Fibroblast of lung (primary cell): ENCODE data around the gene MPRIP. TPM values are rescaled to one million over a fixed set of nuclear protein-coding genes. Genes with fewer than 3 reads are reported as not detected.

ENCODE experiments used
- DNase-seq, 2 donors: peaks; one replicate each; pipeline versions ENCODE4 v3.0.0 to v3.0.0-alpha.2; 2010; ENCODE audit warnings: low read depth in 2 of 2
- H2AFZ ChIP-seq: 2 replicates; pipeline ENCODE4 v1.5.1; 2012; ENCODE audit warnings: low read length, control low read depth, inconsistent platforms
- H3K27ac ChIP-seq: 2 replicates; pipeline ENCODE4 v1.5.1; 2011; ENCODE audit warnings: low read length, control low read depth; ENCODE audit not compliant: insufficient read depth
- H3K27me3 ChIP-seq: 2 replicates; pipeline ENCODE4 v1.5.1; 2011; ENCODE audit warnings: mild to moderate bottlenecking, low read length; ENCODE audit not compliant: control insufficient read depth, insufficient read depth
- H3K36me3 ChIP-seq: 2 replicates; pipeline ENCODE4 v1.5.1; 2011; ENCODE audit warnings: low read length; ENCODE audit not compliant: control insufficient read depth, insufficient read depth
- H3K4me1 ChIP-seq: 2 replicates; pipeline ENCODE4 v1.5.1; 2011; ENCODE audit warnings: low read length; ENCODE audit not compliant: control insufficient read depth, insufficient read depth; ENCODE audit errors: extremely low read depth
- H3K4me2 ChIP-seq: 2 replicates; pipeline ENCODE4 v1.5.1; 2011; ENCODE audit warnings: low read length, control low read depth; ENCODE audit not compliant: insufficient read depth; ENCODE audit errors: extremely low read depth
- H3K4me3 ChIP-seq, 4 experiments: fragments of 200-600 bp in 1 of 4; sonication (generic) in 1 of 4; replicated peaks in 1 of 4; 2 replicates each; pipeline ENCODE4 v1.5.1; 2011 to 2016; ENCODE audit warnings: low read length in 4 of 4, low read depth in 3 of 4, mild to moderate bottlenecking in 3 of 4, control low read depth in 2 of 4, inconsistent platforms in 1 of 4, mixed read lengths in 1 of 4; ENCODE audit not compliant: insufficient read depth in 1 of 4; ENCODE audit errors: control extremely low read depth in 1 of 4
- H3K79me2 ChIP-seq: 2 replicates; pipeline ENCODE4 v1.5.1; 2012; ENCODE audit warnings: mild to moderate bottlenecking, low read length, inconsistent platforms; ENCODE audit not compliant: control insufficient read depth, insufficient read depth
- H3K9ac ChIP-seq: 2 replicates; pipeline ENCODE4 v1.5.1; 2011; ENCODE audit warnings: mild to moderate bottlenecking, low read length, control low read depth; ENCODE audit not compliant: insufficient read depth
- H3K9me3 ChIP-seq: 2 replicates; pipeline ENCODE4 v1.5.1; 2012; ENCODE audit warnings: low read depth, low read length; ENCODE audit not compliant: control insufficient read depth, insufficient read depth
- H4K20me1 ChIP-seq: 2 replicates; pipeline ENCODE4 v1.5.1; 2011; ENCODE audit warnings: low read length; ENCODE audit not compliant: control insufficient read depth, insufficient read depth; ENCODE audit errors: extremely low read depth
- CTCF ChIP-seq, 2 donors: IDR thresholded peaks in 1 of 2; conservative IDR thresholded peaks in 1 of 2; 1 replicate in 1 of 2; 2 replicates in 1 of 2; pipeline ENCODE4 v1.5.1; 2011 to 2012; ENCODE audit warnings: low read length in 2 of 2, control low read depth in 1 of 2, inconsistent platforms in 1 of 2, low read depth in 1 of 2, mild to moderate bottlenecking in 1 of 2
- EZH2 ChIP-seq: IDR thresholded peaks from 2 replicates; pipeline ENCODE4 v1.5.1; 2012; ENCODE audit warnings: low read length, control low read depth, mild to moderate bottlenecking; ENCODE audit errors: missing control alignments
- polyA plus RNA-seq, 2 donors: library from polyadenylated mRNA; depleted of rRNA in 1 of 2; stranded (reverse) in 1 of 2; unstranded in 1 of 2; fragments of >200 nt; gene quantifications; 2 replicates each; pipeline ENCODE4 v1.2.1, GENCODE V29; 2011 to 2012; ENCODE audit warnings: missing spikeins in 1 of 2
- total RNA-seq: library from RNA; depleted of rRNA; stranded (reverse); fragments of >200 nt; gene quantifications from 2 replicates; pipeline ENCODE4 v1.2.1, GENCODE V29; 2014

MPRIP gene
- total and polyA plus RNA-seq, 2 donors (not counting 1 experiment from before 2014, with no cell fraction given) = 104 to 124 TPM

GRCh38 chr17:17027442-17028058, 14.7 kb upstream of the MPRIP start:
- no peaks in the 10 kb centered on the region for H3K79me2 ChIP-seq
- no peak for TF ChIP-seq CTCF (conservative IDR thresholded peaks at IDR 0.05 in 1 of 2, IDR thresholded peaks at IDR 0.05 in 1 of 2; ENCODE audit: low read depth in 1 of 2, low read length in 2 of 2)
- TF ChIP-seq EZH2 = no peak
- no peak overlapping the region for H3K9ac ChIP-seq
- peaks cover 9% of the 10 kb centered on the region for H3K4me1 ChIP-seq
- peaks cover 3% of the 10 kb centered on the region for H3K27me3 ChIP-seq
- H3K4me3 ChIP-seq = no peak overlapping the region
- no peak overlapping the region for H2AFZ ChIP-seq
- H3K27ac ChIP-seq = no peak overlapping the region
- no peak overlapping the region for H3K4me2 ChIP-seq
- no peaks in the 10 kb centered on the region for H4K20me1 ChIP-seq
- no peaks in the 10 kb centered on the region for H3K9me3 ChIP-seq
- DNase-seq = no peak
- no peaks in the 10 kb centered on the region for H3K36me3 ChIP-seq

DNA sequence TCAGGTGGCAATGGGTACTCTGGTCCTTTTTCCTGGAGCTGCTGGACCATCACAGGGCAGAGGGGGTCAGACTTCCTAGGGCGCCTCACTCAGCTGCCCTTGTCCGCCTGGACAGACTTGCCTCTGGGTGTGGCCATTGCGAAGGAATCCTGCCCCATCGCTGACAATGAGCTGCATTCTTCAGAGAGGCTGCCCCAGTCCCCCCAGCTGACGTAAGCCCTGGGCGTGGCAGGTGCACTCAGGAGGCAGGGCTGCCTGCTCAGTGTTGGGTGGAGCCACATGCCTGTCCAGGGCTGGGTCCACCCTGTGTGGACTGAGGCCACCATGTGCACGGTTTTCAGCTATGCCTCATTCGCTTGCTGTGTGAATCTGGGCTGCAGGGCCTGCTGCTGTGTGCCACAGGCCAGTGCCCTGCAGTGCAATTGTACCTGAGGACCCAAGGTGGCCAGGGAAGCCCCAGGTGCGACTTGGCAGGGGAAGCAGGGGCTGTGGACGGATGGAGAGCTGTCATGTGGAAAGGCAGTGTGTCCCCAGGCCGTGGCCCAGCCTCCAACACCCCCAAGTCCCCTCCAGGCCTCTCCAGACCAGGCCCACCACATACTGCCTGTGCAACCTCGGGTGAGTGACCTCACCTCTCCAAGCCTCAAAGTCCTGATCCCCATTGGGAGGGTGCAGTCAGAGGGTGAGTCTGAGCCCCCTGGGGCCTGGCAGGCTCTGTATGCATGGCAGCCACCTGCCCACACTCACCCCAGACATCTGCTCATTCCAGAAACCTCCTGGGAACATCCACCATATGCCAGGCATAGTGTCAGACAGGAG, 14.0 kb upstream of the MPRIP start:
- Histone ChIP-seq H3K4me2 (no peak overlapping the region), H3K79me2 (no peaks in the 10 kb centered on the region), H3K4me1 (peaks cover 9% of the 10 kb centered on the region), H3K27me3 (no peaks in the 10 kb centered on the region), H3K27ac (no peak overlapping the region), H3K36me3 (no peaks in the 10 kb centered on the region), H2AFZ (no peak overlapping the region), H3K4me3 (no peak overlapping the region), H3K9ac (no peak overlapping the region), H4K20me1 (no peaks in the 10 kb centered on the region), H3K9me3 (no peaks in the 10 kb centered on the region)
- TF ChIP-seq CTCF (conservative IDR thresholded peaks at IDR 0.05 in 1 of 2, IDR thresholded peaks at IDR 0.05 in 1 of 2; ENCODE audit: low read depth in 1 of 2, low read length in 2 of 2) = no peak
- no peak for TF ChIP-seq EZH2
- peak; percentile 51 to 94 for DNase-seq

GRCh38 chr17:17028878-17029535, 13.2 kb upstream of the MPRIP start:
- H3K4me1 ChIP-seq = peaks cover 9% of the 10 kb centered on the region

More at GRCh38 chr17:17028878-17029535, 13.2 kb upstream of the MPRIP start:
- Histone ChIP-seq H3K9ac (no peak overlapping the region), H3K9me3 (no peaks in the 10 kb centered on the region), H3K36me3 (no peaks in the 10 kb centered on the region), H4K20me1 (no peaks in the 10 kb centered on the region), H3K4me3 (no peak overlapping the region), H3K27me3 (no peaks in the 10 kb centered on the region), H3K79me2 (no peaks in the 10 kb centered on the region), H3K27ac (no peak overlapping the region), H2AFZ (no peak overlapping the region), H3K4me2 (no peak overlapping the region)
- TF ChIP-seq EZH2 (no peak), CTCF (conservative IDR thresholded peaks at IDR 0.05 in 1 of 2, IDR thresholded peaks at IDR 0.05 in 1 of 2; ENCODE audit: low read depth in 1 of 2, low read length in 2 of 2) (no peak)
- DNase-seq = no peak
